Neural progenitor cell (in vitro differentiated cells): ENCODE results near the gene UNC5B.

ENCODE experiments used
- CTCF ChIP-seq: fragments of 200-600 bp; sonication (generic); IDR thresholded peaks from 2 replicates; pipeline ENCODE4 v1.5.1; 2017; ENCODE audit warnings: antibody characterized with exemption, mild to moderate bottlenecking
- EZH2phosphoT487 ChIP-seq: fragments of 200-600 bp; sonication (generic); IDR thresholded peaks from 2 replicates; pipeline ENCODE4 v1.6.1; 2017; ENCODE audit warnings: antibody characterized with exemption

DNA sequence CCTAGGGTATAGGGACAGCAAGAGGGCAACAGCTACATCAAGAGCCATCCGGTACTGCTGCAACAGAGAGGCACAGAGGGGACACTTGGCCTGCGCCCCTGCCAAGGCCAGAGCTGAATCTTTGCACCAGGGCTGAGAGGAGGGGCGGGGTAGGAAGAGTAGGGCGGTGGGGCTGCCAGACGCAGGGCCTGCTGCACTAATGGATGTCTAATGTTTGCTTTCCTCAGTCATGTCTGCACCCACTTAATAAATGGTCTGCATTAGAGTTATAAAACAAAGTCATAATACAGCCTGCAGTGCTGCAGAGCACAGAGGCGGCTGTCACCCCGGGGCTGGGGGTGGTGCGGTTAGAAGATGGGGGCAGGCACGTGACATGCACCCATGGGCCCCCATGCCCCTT is 64.5 kb downstream of the UNC5B start:
- TF ChIP-seq CTCF (no peak), EZH2phosphoT487 (no peak)
